GM11168 (cell line): ENCODE data around the gene MYO3B.

Experiments
- in situ Hi-C: fragments of 300-500 bp; cut with MboI; formaldehyde crosslinking; loops from one replicate; pipeline ENCODE4 v1.12.0; 2022; ENCODE audit warnings: low sequenced_read_pairs; ENCODE audit not compliant: unreplicated experiment

MYO3B gene

DNA sequence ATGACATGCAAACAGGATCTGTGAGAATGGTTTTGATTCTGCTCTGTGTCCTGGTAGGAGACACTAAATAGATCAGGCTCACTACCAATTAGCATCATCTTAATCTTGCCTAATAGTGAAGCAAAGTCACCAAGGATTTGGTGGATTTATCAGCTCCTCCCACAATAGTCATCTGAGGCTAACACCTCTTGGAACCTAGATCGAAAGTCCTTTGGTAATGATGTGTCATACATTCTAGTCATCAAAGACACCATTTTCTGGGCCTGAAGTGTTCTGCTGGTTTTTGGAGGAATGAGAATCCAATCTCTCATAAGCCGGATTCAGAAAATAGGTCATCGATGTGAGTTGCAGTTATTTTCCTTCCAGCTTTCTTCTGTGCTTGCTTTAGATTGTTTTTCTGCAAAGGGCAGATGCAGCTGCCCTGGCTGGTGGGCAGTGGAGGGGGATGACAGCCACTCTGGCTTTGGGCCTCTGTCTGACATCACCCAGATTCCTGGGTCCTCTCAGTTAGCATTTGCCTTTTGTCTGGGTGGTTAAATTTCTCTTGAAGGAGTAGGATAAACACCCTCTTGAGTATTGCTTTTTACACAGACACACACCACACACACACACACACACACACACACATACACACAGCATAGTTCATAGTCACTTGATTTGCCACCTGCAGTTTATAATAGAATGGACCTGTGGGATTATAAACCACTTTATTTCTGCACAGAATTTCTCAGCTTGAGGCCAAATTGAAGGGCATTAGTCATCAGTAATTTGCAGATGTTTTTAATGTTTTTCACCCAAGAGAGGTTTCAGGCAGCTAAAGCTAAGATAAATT lies at the start of gene MYO3B:
MYO3B (plus strand) TSS at position 198 of the 832 bp plus-strand sequence; CDS start at position 339, 141 bp downstream.
- in situ Hi-C loops: no loop called here

DNA sequence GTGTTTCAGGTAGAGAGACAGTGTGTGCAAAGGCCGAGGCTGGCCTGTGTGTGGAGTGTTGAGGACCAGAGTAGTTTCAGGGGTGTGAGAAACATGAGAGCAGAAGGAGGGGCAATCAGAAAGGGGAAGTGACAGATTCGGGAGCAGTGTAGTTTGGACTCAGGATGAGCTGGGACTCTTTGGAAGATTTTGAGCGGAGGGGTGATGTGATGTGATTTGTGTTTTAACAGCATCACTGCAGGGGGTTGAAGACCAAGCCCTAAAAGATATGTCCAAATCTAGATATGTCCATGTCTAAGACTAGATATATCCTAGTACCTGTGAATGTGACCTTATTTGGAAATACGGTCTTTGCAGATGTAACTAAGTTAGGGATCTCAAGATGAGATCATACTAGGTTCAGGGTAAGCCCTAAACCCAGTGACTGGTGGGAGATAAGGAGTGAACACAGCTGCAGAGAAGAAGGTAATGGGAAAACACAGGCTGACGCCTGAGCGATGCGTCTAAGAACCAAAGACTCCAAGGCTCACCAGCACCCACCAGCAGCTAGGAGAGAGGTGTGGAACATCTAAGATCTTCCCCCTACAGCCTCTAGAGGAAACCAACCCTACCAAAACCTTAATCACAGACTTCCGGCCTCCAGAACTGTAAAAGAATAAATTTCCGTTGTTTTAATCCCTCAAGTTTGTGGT lies 38.5 kb upstream of the MYO3B start:
- in situ Hi-C loops: no loop called here

GRCh38 chr2:170140561-170140960 lies 37.4 kb upstream of the MYO3B start:
- in situ Hi-C loops: no loop called here

- in situ Hi-C loops: no loop called here
Measured at GRCh38 chr2:170141865-170142264, 36.1 kb upstream of the MYO3B start.

DNA sequence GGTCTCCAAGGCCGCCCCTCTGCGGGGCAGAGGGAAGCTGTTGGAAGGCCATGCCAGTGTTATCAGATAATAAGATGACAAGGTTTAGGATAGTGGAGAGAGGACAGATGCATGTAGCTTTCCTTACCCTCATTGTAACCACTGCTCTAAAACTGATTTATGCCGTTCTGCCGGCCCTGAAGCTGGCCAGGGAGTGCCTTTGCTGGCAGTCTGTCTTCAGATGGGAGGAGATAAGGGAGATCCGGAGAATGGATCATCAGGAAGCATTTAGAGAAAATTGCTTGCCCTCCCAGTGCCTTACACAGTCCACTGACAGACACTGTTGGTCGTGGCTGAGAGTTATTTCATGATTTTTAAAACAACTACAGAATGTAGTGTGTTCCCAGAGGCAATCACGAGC lies 35.4 kb upstream of the MYO3B start:
- in situ Hi-C loops: no loop called here

GRCh38 chr2:170143045-170143717 lies 34.8 kb upstream of the MYO3B start:
- in situ Hi-C loops: no loop called here

DNA sequence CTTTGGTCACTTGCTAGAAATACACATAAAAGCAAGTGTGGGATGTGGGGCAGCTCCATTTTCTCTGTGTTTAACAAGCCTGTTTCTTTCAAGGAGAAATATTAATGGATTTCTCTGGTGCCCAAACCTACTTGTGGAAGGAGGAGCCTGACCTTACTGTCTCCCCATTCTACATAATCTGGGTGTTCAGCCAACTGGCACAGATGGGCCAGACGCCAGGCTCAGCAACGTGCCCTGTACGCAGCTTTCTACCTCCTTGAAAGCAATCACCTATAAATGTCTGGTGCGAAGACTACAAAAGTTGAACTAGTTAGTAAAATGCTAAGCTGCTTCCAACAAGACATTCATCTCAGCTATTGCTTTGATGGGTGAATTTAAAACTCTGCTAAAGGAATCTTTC lies 33.2 kb upstream of the MYO3B start:
- in situ Hi-C loops: no loop called here

GRCh38 chr2:170145191-170145590 lies 32.8 kb upstream of the MYO3B start:
- in situ Hi-C loops: no loop called here

DNA sequence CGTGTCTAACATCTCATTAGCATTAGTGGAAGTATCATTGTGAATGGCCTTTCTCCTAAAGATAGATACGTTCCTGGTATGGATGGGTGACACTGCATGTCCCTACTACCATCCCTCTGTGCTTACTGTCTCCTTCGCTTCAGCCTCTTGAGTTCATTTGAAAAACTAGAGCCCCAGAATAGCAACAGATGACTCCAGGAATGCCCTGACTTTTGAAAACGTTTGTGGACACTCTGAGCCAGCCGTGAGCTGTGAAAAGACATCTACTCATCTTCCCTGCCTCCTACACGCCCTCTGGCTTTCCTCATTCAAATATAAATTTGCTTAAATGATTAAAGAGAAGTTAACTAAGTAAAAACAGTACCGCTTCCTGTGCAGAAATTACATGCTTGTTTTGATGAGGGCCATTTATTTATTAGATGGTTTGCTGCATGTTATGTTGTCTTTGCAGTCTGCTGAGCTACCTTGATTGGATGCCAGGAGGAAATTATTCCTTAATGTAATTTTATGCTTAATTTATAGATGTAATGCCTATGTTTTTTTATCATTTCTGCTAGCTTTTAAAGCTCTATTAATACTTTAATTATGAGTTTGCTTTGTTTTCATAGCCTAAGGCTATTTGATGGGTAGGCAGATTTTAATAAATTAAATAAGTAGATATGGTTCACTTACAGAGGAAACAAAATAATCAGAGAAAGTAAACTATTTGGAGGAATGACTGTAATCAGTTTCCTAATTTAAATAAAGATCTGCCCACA lies 32.1 kb upstream of the MYO3B start:
- in situ Hi-C loops: no loop called here

- in situ Hi-C loops: no loop called here
Measured at GRCh38 chr2:170146784-170147183, 31.2 kb upstream of the MYO3B start.

DNA sequence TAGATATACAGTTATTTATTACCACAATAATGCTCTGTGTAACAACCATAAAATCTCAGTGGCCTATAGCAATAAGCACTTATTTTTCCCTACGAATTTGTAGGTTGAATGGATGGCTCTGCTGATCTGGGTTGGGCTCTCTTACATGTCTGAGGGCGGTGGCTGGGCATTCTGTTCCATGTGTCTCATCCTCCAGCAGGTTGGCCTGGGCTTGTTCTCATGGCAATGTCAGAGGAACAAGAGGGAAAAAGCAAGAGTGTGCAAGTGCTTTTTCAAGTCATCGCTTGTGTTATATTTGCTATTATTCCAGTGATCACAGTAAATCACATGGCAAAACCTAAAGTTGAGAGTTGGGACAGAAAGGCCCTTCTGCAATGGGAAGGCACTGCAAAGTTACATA lies 30.4 kb upstream of the MYO3B start:
- in situ Hi-C loops: no loop called here

- in situ Hi-C loops: no loop called here
Measured at GRCh38 chr2:170148161-170148560, 29.8 kb upstream of the MYO3B start.

DNA sequence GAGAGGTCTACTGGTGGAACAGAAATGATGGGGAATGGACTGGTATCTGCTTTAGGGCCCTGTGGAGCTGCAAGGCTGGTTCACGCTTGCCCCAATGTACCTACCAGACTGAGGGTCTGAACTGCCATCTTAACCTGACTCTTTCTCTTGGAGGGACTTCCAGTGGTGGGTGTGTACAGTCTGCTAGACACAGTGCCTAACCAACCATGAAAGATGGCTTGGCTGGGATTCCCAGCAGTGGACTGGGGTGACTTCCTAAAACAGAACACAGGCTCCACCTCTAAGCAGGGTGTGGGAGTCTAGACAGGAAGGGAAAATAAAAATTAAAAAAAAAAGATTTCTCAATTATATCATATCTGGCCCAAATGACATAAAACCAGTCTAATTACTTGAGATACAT lies 25.5 kb upstream of the MYO3B start:
- in situ Hi-C loops: no loop called here

DNA sequence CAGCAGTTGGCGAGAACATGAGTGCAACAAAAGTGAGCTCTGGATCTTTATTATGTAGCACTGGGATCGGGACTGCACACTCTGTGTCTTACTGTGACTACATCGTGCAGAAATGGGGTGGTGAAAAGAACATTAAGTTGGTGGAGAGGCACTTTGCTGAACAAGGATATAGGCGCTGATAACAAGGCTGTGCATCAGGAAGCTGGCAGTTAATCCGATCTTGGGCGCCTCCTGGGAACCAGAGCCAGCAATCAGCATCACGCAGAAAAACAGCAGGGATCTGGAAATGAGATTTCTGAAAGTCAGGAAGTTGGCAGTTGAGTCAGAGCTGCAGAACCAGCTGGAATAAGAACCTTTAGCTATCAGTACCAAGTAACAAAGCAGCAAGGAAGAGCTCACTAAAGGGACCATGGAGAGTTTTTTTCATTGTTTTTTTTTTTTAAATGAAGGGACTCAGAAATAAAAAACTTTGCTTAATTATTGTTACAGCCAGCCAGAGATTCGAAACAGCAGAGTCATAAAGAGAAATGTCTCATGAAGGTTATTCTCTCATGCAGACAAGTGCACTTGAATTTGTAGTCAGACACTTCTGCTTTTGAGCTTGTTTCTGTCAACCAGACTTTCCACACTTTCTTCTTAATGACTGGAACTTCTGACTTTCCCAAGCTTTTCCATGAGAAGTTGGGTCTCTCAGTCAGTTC lies 22.8 kb upstream of the MYO3B start:
- in situ Hi-C loops: no loop called here

DNA sequence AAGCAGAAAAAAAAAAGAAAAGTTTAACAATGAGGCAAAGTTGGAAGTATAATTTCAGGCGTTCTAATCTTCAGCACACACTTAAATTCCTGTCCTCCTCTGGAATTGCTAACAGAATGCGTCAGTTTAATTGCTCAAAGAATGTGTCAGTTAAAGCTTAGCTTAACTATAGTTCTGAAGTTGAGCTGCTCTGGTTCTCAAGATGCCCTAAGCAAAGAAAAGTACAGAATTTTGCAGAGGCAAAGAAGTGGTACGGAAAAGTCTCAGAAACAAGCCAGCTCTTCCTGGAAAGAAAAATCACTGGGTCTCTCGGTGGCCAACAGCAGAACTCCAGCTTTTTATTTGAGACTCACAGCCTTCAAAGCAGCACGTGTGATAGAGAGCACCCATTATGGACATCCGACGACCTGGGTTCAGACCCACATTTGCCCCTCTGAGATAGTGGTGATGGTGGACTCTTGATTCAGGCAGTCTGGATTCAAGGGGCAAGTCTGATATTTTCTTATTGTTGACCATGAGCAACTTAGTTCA lies 22.2 kb upstream of the MYO3B start:
- in situ Hi-C loops: no loop called here

DNA sequence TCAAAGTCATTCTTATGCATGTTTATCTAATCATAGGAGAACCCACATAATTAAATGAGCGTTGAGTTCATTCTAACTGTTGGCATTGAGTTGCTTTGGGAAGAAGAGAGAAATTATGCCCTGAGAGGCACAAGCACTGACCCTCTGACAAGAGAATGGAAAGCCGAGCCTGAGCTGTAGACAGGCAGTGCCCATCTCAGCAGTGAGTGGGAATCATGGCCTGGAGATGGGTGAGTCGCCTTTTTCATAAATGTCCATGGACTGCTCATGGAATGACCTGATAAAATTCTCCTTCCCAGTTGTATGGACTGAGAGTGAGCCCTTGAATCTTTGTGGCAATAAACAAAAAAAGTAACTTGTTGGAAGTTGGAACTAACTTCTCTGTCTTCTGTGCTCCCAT lies 21.4 kb upstream of the MYO3B start:
- in situ Hi-C loops: no loop called here

GRCh38 chr2:170157025-170157684 lies 20.8 kb upstream of the MYO3B start:
- in situ Hi-C loops: no loop called here

- in situ Hi-C loops: no loop called here
Measured at GRCh38 chr2:170159060-170159459, 18.9 kb upstream of the MYO3B start.
